ENCODE results near the gene CRB3.

The CRB3 gene

DNA sequence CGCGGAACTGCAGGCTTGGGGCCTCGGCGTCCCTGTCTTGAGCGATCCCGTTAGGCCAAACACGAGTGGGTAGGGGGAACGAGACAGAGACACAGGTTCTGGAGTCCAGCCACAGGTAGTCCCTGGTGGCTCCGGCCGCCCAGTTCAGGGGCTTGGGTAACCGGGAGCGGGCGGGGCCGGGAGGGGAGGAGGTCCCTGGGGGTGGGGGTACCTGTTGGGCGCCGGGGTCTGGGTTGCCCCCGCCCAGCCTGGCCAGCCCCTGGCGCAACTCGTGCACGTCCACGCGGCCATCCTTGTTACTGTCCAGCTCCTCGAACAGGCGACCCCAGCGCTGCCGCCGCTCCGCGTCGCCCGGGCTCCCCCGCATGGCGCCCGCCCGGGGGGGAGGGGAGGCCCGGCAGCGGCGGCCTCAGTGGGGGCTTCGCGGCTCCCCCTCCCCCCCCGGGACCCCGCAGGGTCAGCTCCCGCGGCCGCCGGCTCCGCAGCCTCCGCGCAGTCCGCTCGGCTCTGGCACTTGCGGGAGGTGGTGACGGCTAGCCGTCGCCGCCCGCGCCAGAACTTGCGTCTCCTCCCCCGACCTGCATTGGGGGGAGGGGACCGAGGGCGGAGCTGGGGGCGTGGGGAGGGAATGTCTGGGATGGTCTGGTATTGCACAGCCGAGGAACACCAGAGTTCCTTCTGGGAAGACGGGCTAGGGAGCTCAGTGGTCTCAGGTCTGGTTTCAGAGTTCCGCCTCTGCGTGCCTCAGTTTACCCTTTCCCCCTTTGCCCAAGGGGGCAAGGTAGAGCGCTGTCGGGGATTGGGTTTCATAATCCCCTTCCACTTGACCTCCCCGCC is 4.6 kb upstream of the CRB3 start, which contains the start of gene SLC25A23:
Gene SLC25A23 (minus strand): TSS at position 531 of the 837 bp plus-strand sequence. CDS start 164 bp downstream, at position 367.
- Histone ChIP-seq H3K9ac (ENCODE audit: insufficient read length, low read depth) (peak within 1 kb of the TSS; percentile 66), H3K4me1 (ENCODE audit: insufficient read depth, insufficient read length) (peaks cover 8% of the 10 kb centered on the region), H3K36me3 (ENCODE audit: insufficient read depth, insufficient read length, low read length) (peaks cover 24% of the 10 kb centered on the region), H3K27me3 (ENCODE audit: insufficient read depth, insufficient read length) (peaks cover 32% of the 10 kb centered on the region), H3K4me3 (ENCODE audit: insufficient read length, low read depth) (peak within 1 kb of the TSS; percentile 54), H3K9me3 (ENCODE audit: insufficient read depth, low read length) (peaks cover 10% of the 10 kb centered on the region)
- DNase-seq (ENCODE audit: low read depth, low spot score) = peak; percentile 63
- TF ChIP-seq YY1 (IDR thresholded peaks at IDR 0.05; ENCODE audit: insufficient read depth, insufficient read length) = no peak
- no peak for TF ChIP-seq ZNF274 (IDR thresholded peaks at IDR 0.05; ENCODE audit: low read depth, low read length)
- TF ChIP-seq SUZ12 (IDR thresholded peaks at IDR 0.05; ENCODE audit: extremely low read depth, insufficient read depth, insufficient read length) = no peak

- H3K4me1 ChIP-seq (ENCODE audit: insufficient read depth, insufficient read length) = peaks cover 9% of the 10 kb centered on the region
- peak overlapping the region; percentile 66 for H3K9ac ChIP-seq (ENCODE audit: insufficient read length, low read depth)
- TF ChIP-seq ZNF274 (IDR thresholded peaks at IDR 0.05; ENCODE audit: low read depth, low read length) (no peak), SUZ12 (IDR thresholded peaks at IDR 0.05; ENCODE audit: extremely low read depth, insufficient read depth, insufficient read length) (no peak), YY1 (IDR thresholded peaks at IDR 0.05; ENCODE audit: insufficient read depth, insufficient read length) (no peak)
- H3K9me3 ChIP-seq (ENCODE audit: insufficient read depth, low read length) = 0 out of 2 replicates have a peak, but pooled peaks cover 2% of the 10 kb centered on the region
- DNase-seq (ENCODE audit: low read depth, low spot score) = peak; percentile 97
- H3K27me3 ChIP-seq (ENCODE audit: insufficient read depth, insufficient read length) = peaks cover 40% of the 10 kb centered on the region
- H3K36me3 ChIP-seq (ENCODE audit: insufficient read depth, insufficient read length, low read length) = peaks cover 16% of the 10 kb centered on the region
- peak overlapping the region; percentile 54 for H3K4me3 ChIP-seq (ENCODE audit: insufficient read length, low read depth)
Measured at GRCh38 chr19:6460099-6460884, 3.8 kb upstream of the CRB3 start.

DNA sequence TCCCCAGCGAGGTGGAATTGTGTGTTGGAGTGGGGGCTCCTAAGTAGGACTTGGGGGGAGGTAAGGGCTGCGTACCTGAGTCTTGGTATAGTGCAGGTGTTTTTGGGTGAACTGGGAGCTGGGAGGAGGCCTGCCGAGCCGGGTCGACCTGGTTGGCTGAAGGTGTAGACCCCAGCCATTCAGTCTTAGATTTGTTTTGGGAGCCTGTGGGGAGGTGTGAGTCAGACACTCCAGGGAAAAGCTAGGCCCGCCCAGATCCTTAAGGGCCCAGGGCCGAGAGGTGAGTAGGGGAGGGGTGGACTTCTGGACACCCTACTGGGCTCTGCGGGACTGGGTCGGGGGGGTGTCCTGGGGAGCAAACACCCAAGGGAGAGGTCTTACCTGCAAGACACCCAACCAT is 935 bp downstream of the CRB3 start:
- Histone ChIP-seq H3K9me3 (ENCODE audit: insufficient read depth, low read length) (no peaks in the 10 kb centered on the region), H3K4me3 (ENCODE audit: insufficient read length, low read depth) (no peak overlapping the region), H3K36me3 (ENCODE audit: insufficient read depth, insufficient read length, low read length) (no peaks in the 10 kb centered on the region), H3K27me3 (ENCODE audit: insufficient read depth, insufficient read length) (peaks cover 42% of the 10 kb centered on the region), H3K4me1 (ENCODE audit: insufficient read depth, insufficient read length) (peaks cover 9% of the 10 kb centered on the region), H3K9ac (ENCODE audit: insufficient read length, low read depth) (no peak overlapping the region)
- TF ChIP-seq YY1 (IDR thresholded peaks at IDR 0.05; ENCODE audit: insufficient read depth, insufficient read length) (no peak), ZNF274 (IDR thresholded peaks at IDR 0.05; ENCODE audit: low read depth, low read length) (no peak), SUZ12 (IDR thresholded peaks at IDR 0.05; ENCODE audit: extremely low read depth, insufficient read depth, insufficient read length) (no peak)
- DNase-seq (ENCODE audit: low read depth, low spot score) = no peak

- Histone ChIP-seq H3K4me3 (ENCODE audit: insufficient read length, low read depth) (no peak overlapping the region), H3K9ac (ENCODE audit: insufficient read length, low read depth) (no peak overlapping the region), H3K4me1 (ENCODE audit: insufficient read depth, insufficient read length) (peaks cover 9% of the 10 kb centered on the region), H3K27me3 (ENCODE audit: insufficient read depth, insufficient read length) (peaks cover 42% of the 10 kb centered on the region), H3K36me3 (ENCODE audit: insufficient read depth, insufficient read length, low read length) (no peaks in the 10 kb centered on the region), H3K9me3 (ENCODE audit: insufficient read depth, low read length) (no peaks in the 10 kb centered on the region)
- no peak for TF ChIP-seq YY1 (IDR thresholded peaks at IDR 0.05; ENCODE audit: insufficient read depth, insufficient read length)
- no peak for TF ChIP-seq SUZ12 (IDR thresholded peaks at IDR 0.05; ENCODE audit: extremely low read depth, insufficient read depth, insufficient read length)
- no peak for TF ChIP-seq ZNF274 (IDR thresholded peaks at IDR 0.05; ENCODE audit: low read depth, low read length)
- DNase-seq (ENCODE audit: low read depth, low spot score) = no peak
Measured at GRCh38 chr19:6465663-6466062, 1.6 kb downstream of the CRB3 start.

GRCh38 chr19:6466526-6467248 is 2.6 kb downstream of the CRB3 start:
- no peaks in the 10 kb centered on the region for H3K36me3 ChIP-seq (ENCODE audit: insufficient read depth, insufficient read length, low read length)
- peaks cover 11% of the 10 kb centered on the region for H3K4me1 ChIP-seq (ENCODE audit: insufficient read depth, insufficient read length)
- TF ChIP-seq ZNF274 (IDR thresholded peaks at IDR 0.05; ENCODE audit: low read depth, low read length) (no peak), SUZ12 (IDR thresholded peaks at IDR 0.05; ENCODE audit: extremely low read depth, insufficient read depth, insufficient read length) (no peak), YY1 (IDR thresholded peaks at IDR 0.05; ENCODE audit: insufficient read depth, insufficient read length) (no peak)
- no peak for DNase-seq (ENCODE audit: low read depth, low spot score)
- H3K4me3 ChIP-seq (ENCODE audit: insufficient read length, low read depth) = no peak overlapping the region
- H3K9me3 ChIP-seq (ENCODE audit: insufficient read depth, low read length) = no peaks in the 10 kb centered on the region
- peaks cover 39% of the 10 kb centered on the region for H3K27me3 ChIP-seq (ENCODE audit: insufficient read depth, insufficient read length)
- peak overlapping the region; percentile 4 for H3K9ac ChIP-seq (ENCODE audit: insufficient read length, low read depth)

GRCh38 chr19:6467384-6467783 is 3.3 kb downstream of the CRB3 start:
- TF ChIP-seq ZNF274 (IDR thresholded peaks at IDR 0.05; ENCODE audit: low read depth, low read length) = no peak
- no peaks in the 10 kb centered on the region for H3K9me3 ChIP-seq (ENCODE audit: insufficient read depth, low read length)
- peaks cover 11% of the 10 kb centered on the region for H3K4me1 ChIP-seq (ENCODE audit: insufficient read depth, insufficient read length)
- no peak overlapping the region for H3K4me3 ChIP-seq (ENCODE audit: insufficient read length, low read depth)
- H3K27me3 ChIP-seq (ENCODE audit: insufficient read depth, insufficient read length) = peaks cover 32% of the 10 kb centered on the region
- DNase-seq (ENCODE audit: low read depth, low spot score) = no peak
- H3K9ac ChIP-seq (ENCODE audit: insufficient read length, low read depth) = no peak overlapping the region
- H3K36me3 ChIP-seq (ENCODE audit: insufficient read depth, insufficient read length, low read length) = no peaks in the 10 kb centered on the region
